ENCODE measurements around the gene CAVIN2. TPM values are rescaled to one million over a fixed set of nuclear protein-coding genes. Genes with fewer than 3 reads are reported as not detected.

The CAVIN2 gene
- polyA plus RNA-seq, 1 of the 3 experiments (the other 2 are of a cell fraction), result 1.5 TPM

DNA sequence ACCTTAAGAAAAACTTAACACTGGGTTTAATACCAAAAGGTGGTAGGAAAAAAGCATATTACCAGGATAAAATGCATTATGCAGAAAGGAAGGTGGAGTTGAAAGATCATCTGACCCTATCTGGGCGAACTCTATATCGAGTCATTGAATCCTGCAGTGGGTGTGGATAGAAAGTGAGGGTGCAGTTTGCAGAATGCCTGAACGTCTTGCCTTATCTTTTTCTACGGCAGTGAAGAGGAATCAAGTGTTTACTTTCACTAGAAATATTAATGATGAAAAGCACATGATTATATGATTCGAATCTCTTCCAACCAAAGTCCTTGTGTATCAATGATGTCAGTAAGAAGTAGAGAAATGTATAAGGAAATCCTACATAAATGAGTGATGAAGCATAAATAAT is 4.3 kb upstream of the CAVIN2 start:
- TF ChIP-seq NFIC (IDR thresholded peaks at IDR 0.05; ENCODE audit: borderline replicate concordance), result no peak
- no peak for TF ChIP-seq POLR2AphosphoS5 (IDR thresholded peaks at IDR 0.05; ENCODE audit: low read depth, low read length)
- no peak for TF ChIP-seq SMC3 (IDR thresholded peaks at IDR 0.05; ENCODE audit: low read depth, low read length)
- TF ChIP-seq JUND (IDR thresholded peaks at IDR 0.05), result no peak
- no peak for TF ChIP-seq TAF1 (IDR thresholded peaks at IDR 0.05; ENCODE audit: borderline replicate concordance, low read depth, low read length)
- no peak for TF ChIP-seq ELF1 (IDR thresholded peaks at IDR 0.05)
- TF ChIP-seq, protein P1, sequence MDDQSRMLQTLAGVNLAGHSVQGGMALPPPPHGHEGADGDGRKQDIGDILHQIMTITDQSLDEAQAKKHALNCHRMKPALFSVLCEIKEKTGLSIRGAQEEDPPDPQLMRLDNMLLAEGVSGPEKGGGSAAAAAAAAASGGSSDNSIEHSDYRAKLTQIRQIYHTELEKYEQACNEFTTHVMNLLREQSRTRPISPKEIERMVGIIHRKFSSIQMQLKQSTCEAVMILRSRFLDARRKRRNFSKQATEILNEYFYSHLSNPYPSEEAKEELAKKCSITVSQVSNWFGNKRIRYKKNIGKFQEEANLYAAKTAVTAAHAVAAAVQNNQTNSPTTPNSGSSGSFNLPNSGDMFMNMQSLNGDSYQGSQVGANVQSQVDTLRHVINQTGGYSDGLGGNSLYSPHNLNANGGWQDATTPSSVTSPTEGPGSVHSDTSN (IDR thresholded peaks at IDR 0.05), result no peak
- TF ChIP-seq REST (IDR thresholded peaks at IDR 0.05; ENCODE audit: low read depth, low read length), result no peak
- TF ChIP-seq, protein P2, sequence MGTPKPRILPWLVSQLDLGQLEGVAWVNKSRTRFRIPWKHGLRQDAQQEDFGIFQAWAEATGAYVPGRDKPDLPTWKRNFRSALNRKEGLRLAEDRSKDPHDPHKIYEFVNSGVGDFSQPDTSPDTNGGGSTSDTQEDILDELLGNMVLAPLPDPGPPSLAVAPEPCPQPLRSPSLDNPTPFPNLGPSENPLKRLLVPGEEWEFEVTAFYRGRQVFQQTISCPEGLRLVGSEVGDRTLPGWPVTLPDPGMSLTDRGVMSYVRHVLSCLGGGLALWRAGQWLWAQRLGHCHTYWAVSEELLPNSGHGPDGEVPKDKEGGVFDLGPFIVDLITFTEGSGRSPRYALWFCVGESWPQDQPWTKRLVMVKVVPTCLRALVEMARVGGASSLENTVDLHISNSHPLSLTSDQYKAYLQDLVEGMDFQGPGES (IDR thresholded peaks at IDR 0.05; ENCODE audit: low read depth, low read length), result no peak
- TF ChIP-seq GATA2 (CRISPR knock-in tag; IDR thresholded peaks at IDR 0.05), result no peak
- TF ChIP-seq SIN3A (IDR thresholded peaks at IDR 0.05; ENCODE audit: borderline replicate concordance, low read depth, low read length), result no peak
- no peak for TF ChIP-seq EZH2phosphoT487 (IDR thresholded peaks at IDR 0.05; ENCODE audit: borderline replicate concordance, low read depth)
- TF ChIP-seq MXI1 (IDR thresholded peaks at IDR 0.05; ENCODE audit: low read depth, low read length), result no peak
- no peak for TF ChIP-seq RCOR1 (IDR thresholded peaks at IDR 0.05; ENCODE audit: low read length)
- TF ChIP-seq RAD21 (IDR thresholded peaks at IDR 0.05; ENCODE audit: low read length), result no peak
- no peak for TF ChIP-seq NRF1 (IDR thresholded peaks at IDR 0.05; ENCODE audit: low read depth, low read length)
- TF ChIP-seq EP300 (IDR thresholded peaks at IDR 0.05; ENCODE audit: borderline replicate concordance in 1 of 2, low read depth in 1 of 2, low read length in 1 of 2), result no peak
- CTCF ChIA-PET, result no interaction called here

More for the DNA sequence above, 4.3 kb upstream of the CAVIN2 start:
- H3K4me3 ChIP-seq (ENCODE audit: low read depth in 2 of 2, low read length in 1 of 2), result no peak overlapping the region
- DNase-seq, result no peak
- no peaks in the 10 kb centered on the region for H3K9me3 ChIP-seq
- 87% methylated on average over 5 of the region's 5 CpGs for WGBS (ENCODE audit: low lambda C conversion rate)
- no peaks in the 10 kb centered on the region for H3K9me2 ChIP-seq
- H3K27ac ChIP-seq (ENCODE audit: low read depth in 2 of 2, low read length in 1 of 2), result no peak overlapping the region
- POLR2A ChIA-PET, result no interaction called here
- no peaks in the 10 kb centered on the region for H3K79me2 ChIP-seq (ENCODE audit: insufficient read depth)
- no peak overlapping the region for H2AFZ ChIP-seq (ENCODE audit: low read depth)
- H3K27me3 ChIP-seq (ENCODE audit: insufficient read depth), result no peaks in the 10 kb centered on the region
- no peaks in the 10 kb centered on the region for H4K20me1 ChIP-seq (ENCODE audit: insufficient read depth)
- peaks cover 7% of the 10 kb centered on the region for H3F3A ChIP-seq (replicated peaks; ENCODE audit: insufficient read depth)
- no peaks in the 10 kb centered on the region for H3K36me3 ChIP-seq (replicated peaks in 1 of 2; ENCODE audit: control insufficient read depth in 1 of 2, insufficient read depth in 2 of 2, low read length in 1 of 2)
- H3K4me2 ChIP-seq, result no peak overlapping the region
- H3K9ac ChIP-seq, result no peak overlapping the region
- peaks cover 7 to 23% of the 10 kb centered on the region in 2 experiments; a peak in 3 of 4 replicates for H3K4me1 ChIP-seq (ENCODE audit: control insufficient read depth in 1 of 2, insufficient read depth in 2 of 2, low read depth in 1 of 2, low read length in 1 of 2)

Measured in SK-N-SH (cell line).